Measurements from ENCODE around the gene PLPPR2.
"Not testable (repeated sequence)": the region's sequence is repeated elsewhere in the genome, so short reads cannot be mapped to it uniquely, and the experiment has no call there.

The PLPPR2 gene

GRCh38 chr19:11390359-11390758, 35.1 kb downstream of the PLPPR2 start:
- Histone ChIP-seq H3K36me3 (ENCODE audit: insufficient read depth, low read length) (no peaks in the 10 kb centered on the region), H3K4me2 (ENCODE audit: low read length) (no peak overlapping the region), H3K9me3 (replicated peaks; ENCODE audit: low read length) (no peaks in the 10 kb centered on the region), H3K4me1 (ENCODE audit: control insufficient read depth, insufficient read depth, low read length) (no peaks in the 10 kb centered on the region), H3K9ac (ENCODE audit: low read depth, low read length) (no peak overlapping the region), H3K4me3 (ENCODE audit: low read length) (no peak overlapping the region), H3K27me3 (ENCODE audit: control insufficient read depth, insufficient read depth, low read length) (no peaks in the 10 kb centered on the region)

- Histone ChIP-seq H3K9me3 (replicated peaks; ENCODE audit: low read length) (no peaks in the 10 kb centered on the region), H3K9ac (ENCODE audit: low read depth, low read length) (no peak overlapping the region), H3K4me3 (ENCODE audit: low read length) (no peak overlapping the region)
Measured at GRCh38 chr19:11390933-11391680, 35.9 kb downstream of the PLPPR2 start.

GRCh38 chr19:11397089-11397610, 41.9 kb downstream of the PLPPR2 start:
- no peak overlapping the region for H3K4me2 ChIP-seq (ENCODE audit: low read length)
- no peaks in the 10 kb centered on the region for H3K9me3 ChIP-seq (replicated peaks; ENCODE audit: low read length)
- no peak overlapping the region for H3K4me3 ChIP-seq (ENCODE audit: low read length)
- H3K9ac ChIP-seq (ENCODE audit: low read depth, low read length): no peak overlapping the region
- no peaks in the 10 kb centered on the region for H3K27me3 ChIP-seq (ENCODE audit: control insufficient read depth, insufficient read depth, low read length)
- H3K4me1 ChIP-seq (ENCODE audit: control insufficient read depth, insufficient read depth, low read length): no peaks in the 10 kb centered on the region
- H3K36me3 ChIP-seq (ENCODE audit: insufficient read depth, low read length): no peaks in the 10 kb centered on the region

More at GRCh38 chr19:11390933-11391680, 35.9 kb downstream of the PLPPR2 start:
- no peaks in the 10 kb centered on the region for H3K4me1 ChIP-seq (ENCODE audit: control insufficient read depth, insufficient read depth, low read length)
- no peaks in the 10 kb centered on the region for H3K36me3 ChIP-seq (ENCODE audit: insufficient read depth, low read length)
- H3K4me2 ChIP-seq (ENCODE audit: low read length): no peak overlapping the region
- no peaks in the 10 kb centered on the region for H3K27me3 ChIP-seq (ENCODE audit: control insufficient read depth, insufficient read depth, low read length)

GRCh38 chr19:11399667-11400066, 44.4 kb downstream of the PLPPR2 start:
- no peaks in the 10 kb centered on the region for H3K4me1 ChIP-seq (ENCODE audit: control insufficient read depth, insufficient read depth, low read length)
- H3K4me2 ChIP-seq (ENCODE audit: low read length): no peak overlapping the region
- H3K9me3 ChIP-seq (replicated peaks; ENCODE audit: low read length): no peaks in the 10 kb centered on the region
- H3K27me3 ChIP-seq (ENCODE audit: control insufficient read depth, insufficient read depth, low read length): no peaks in the 10 kb centered on the region
- no peak overlapping the region for H3K4me3 ChIP-seq (ENCODE audit: low read length)
- H3K36me3 ChIP-seq (ENCODE audit: insufficient read depth, low read length): no peaks in the 10 kb centered on the region
- H3K9ac ChIP-seq (ENCODE audit: low read depth, low read length): no peak overlapping the region

GRCh38 chr19:11400798-11401197, 45.6 kb downstream of the PLPPR2 start:
- no peak overlapping the region for H3K9ac ChIP-seq (ENCODE audit: low read depth, low read length)
- no peaks in the 10 kb centered on the region for H3K9me3 ChIP-seq (replicated peaks; ENCODE audit: low read length)
- no peak overlapping the region for H3K4me2 ChIP-seq (ENCODE audit: low read length)

GRCh38 chr19:11401808-11402543, 46.7 kb downstream of the PLPPR2 start:
- H3K4me1 ChIP-seq (ENCODE audit: control insufficient read depth, insufficient read depth, low read length): no peaks in the 10 kb centered on the region
- no peaks in the 10 kb centered on the region for H3K27me3 ChIP-seq (ENCODE audit: control insufficient read depth, insufficient read depth, low read length)
- H3K4me2 ChIP-seq (ENCODE audit: low read length): no peak overlapping the region
- H3K9me3 ChIP-seq (replicated peaks; ENCODE audit: low read length): no peaks in the 10 kb centered on the region
- no peak overlapping the region for H3K4me3 ChIP-seq (ENCODE audit: low read length)
- no peak overlapping the region for H3K9ac ChIP-seq (ENCODE audit: low read depth, low read length)
- no peaks in the 10 kb centered on the region for H3K36me3 ChIP-seq (ENCODE audit: insufficient read depth, low read length)

More at GRCh38 chr19:11400798-11401197, 45.6 kb downstream of the PLPPR2 start:
- H3K36me3 ChIP-seq (ENCODE audit: insufficient read depth, low read length): no peaks in the 10 kb centered on the region
- H3K4me3 ChIP-seq (ENCODE audit: low read length): no peak overlapping the region
- no peaks in the 10 kb centered on the region for H3K27me3 ChIP-seq (ENCODE audit: control insufficient read depth, insufficient read depth, low read length)
- H3K4me1 ChIP-seq (ENCODE audit: control insufficient read depth, insufficient read depth, low read length): no peaks in the 10 kb centered on the region

- H3K9me3 ChIP-seq (replicated peaks; ENCODE audit: low read length): no peaks in the 10 kb centered on the region
- no peak overlapping the region for H3K4me3 ChIP-seq (ENCODE audit: low read length)
- no peaks in the 10 kb centered on the region for H3K36me3 ChIP-seq (ENCODE audit: insufficient read depth, low read length)
- no peaks in the 10 kb centered on the region for H3K27me3 ChIP-seq (ENCODE audit: control insufficient read depth, insufficient read depth, low read length)
- H3K4me2 ChIP-seq (ENCODE audit: low read length): no peak overlapping the region
- H3K9ac ChIP-seq (ENCODE audit: low read depth, low read length): no peak overlapping the region
- no peaks in the 10 kb centered on the region for H3K4me1 ChIP-seq (ENCODE audit: control insufficient read depth, insufficient read depth, low read length)
Measured at GRCh38 chr19:11404588-11405222, 49.5 kb downstream of the PLPPR2 start.

- Histone ChIP-seq H3K9ac (ENCODE audit: low read depth, low read length) (no peak overlapping the region), H3K4me1 (ENCODE audit: control insufficient read depth, insufficient read depth, low read length) (no peaks in the 10 kb centered on the region), H3K4me2 (ENCODE audit: low read length) (no peak overlapping the region), H3K27me3 (ENCODE audit: control insufficient read depth, insufficient read depth, low read length) (no peaks in the 10 kb centered on the region), H3K9me3 (replicated peaks; ENCODE audit: low read length) (no peaks in the 10 kb centered on the region), H3K4me3 (ENCODE audit: low read length) (no peak overlapping the region), H3K36me3 (ENCODE audit: insufficient read depth, low read length) (no peaks in the 10 kb centered on the region)
Measured at GRCh38 chr19:11405846-11406643, 50.8 kb downstream of the PLPPR2 start.

GRCh38 chr19:11406703-11407236, 51.5 kb downstream of the PLPPR2 start:
- H3K27me3 ChIP-seq (ENCODE audit: control insufficient read depth, insufficient read depth, low read length); H3K4me2 ChIP-seq (ENCODE audit: low read length); H3K9ac ChIP-seq (ENCODE audit: low read depth, low read length); H3K4me3 ChIP-seq (ENCODE audit: low read length); H3K9me3 ChIP-seq (replicated peaks; ENCODE audit: low read length); H3K4me1 ChIP-seq (ENCODE audit: control insufficient read depth, insufficient read depth, low read length); H3K36me3 ChIP-seq (ENCODE audit: insufficient read depth, low read length): not testable (repeated sequence)

- Histone ChIP-seq H3K27me3 (ENCODE audit: control insufficient read depth, insufficient read depth, low read length) (no peaks in the 10 kb centered on the region), H3K4me1 (ENCODE audit: control insufficient read depth, insufficient read depth, low read length) (no peaks in the 10 kb centered on the region), H3K9me3 (replicated peaks; ENCODE audit: low read length) (no peaks in the 10 kb centered on the region), H3K4me3 (ENCODE audit: low read length) (no peak overlapping the region), H3K9ac (ENCODE audit: low read depth, low read length) (no peak overlapping the region), H3K4me2 (ENCODE audit: low read length) (no peak overlapping the region), H3K36me3 (ENCODE audit: insufficient read depth, low read length) (no peaks in the 10 kb centered on the region)
Measured at GRCh38 chr19:11408591-11408990, 53.4 kb downstream of the PLPPR2 start.

GRCh38 chr19:11410682-11411081, 55.5 kb downstream of the PLPPR2 start:
- no peak overlapping the region for H3K4me2 ChIP-seq (ENCODE audit: low read length)
- no peaks in the 10 kb centered on the region for H3K27me3 ChIP-seq (ENCODE audit: control insufficient read depth, insufficient read depth, low read length)
- no peaks in the 10 kb centered on the region for H3K9me3 ChIP-seq (replicated peaks; ENCODE audit: low read length)
- H3K36me3 ChIP-seq (ENCODE audit: insufficient read depth, low read length): no peaks in the 10 kb centered on the region
- no peak overlapping the region for H3K9ac ChIP-seq (ENCODE audit: low read depth, low read length)
- H3K4me1 ChIP-seq (ENCODE audit: control insufficient read depth, insufficient read depth, low read length): no peaks in the 10 kb centered on the region
- H3K4me3 ChIP-seq (ENCODE audit: low read length): no peak overlapping the region

All from skeletal muscle satellite cell (primary cell).